Measurements from ENCODE around the gene TXNDC12. TPM values are rescaled to one million over a fixed set of nuclear protein-coding genes. Genes with fewer than 3 reads are reported as not detected.
A peak's percentile ranks its signal among the peaks of the same experiment; 100 is the strongest.

TXNDC12 gene
- total RNA-seq, 1 donor from 2014 or later, result 55.5 TPM

- H3K27ac ChIP-seq, result no peak overlapping the region
- H3K27me3 ChIP-seq (ENCODE audit: low read depth), result no peaks in the 10 kb centered on the region
- intact Hi-C loops (cut with DNase I), result no loop called here
- no peak for ATAC-seq
- no peaks in the 10 kb centered on the region for H3K9me3 ChIP-seq
- H3K4me1 ChIP-seq, result no peaks in the 10 kb centered on the region
- no peak overlapping the region for H3K4me3 ChIP-seq
- H3K36me3 ChIP-seq, result peaks cover 14% of the 10 kb centered on the region
- TF ChIP-seq, protein P1, sequence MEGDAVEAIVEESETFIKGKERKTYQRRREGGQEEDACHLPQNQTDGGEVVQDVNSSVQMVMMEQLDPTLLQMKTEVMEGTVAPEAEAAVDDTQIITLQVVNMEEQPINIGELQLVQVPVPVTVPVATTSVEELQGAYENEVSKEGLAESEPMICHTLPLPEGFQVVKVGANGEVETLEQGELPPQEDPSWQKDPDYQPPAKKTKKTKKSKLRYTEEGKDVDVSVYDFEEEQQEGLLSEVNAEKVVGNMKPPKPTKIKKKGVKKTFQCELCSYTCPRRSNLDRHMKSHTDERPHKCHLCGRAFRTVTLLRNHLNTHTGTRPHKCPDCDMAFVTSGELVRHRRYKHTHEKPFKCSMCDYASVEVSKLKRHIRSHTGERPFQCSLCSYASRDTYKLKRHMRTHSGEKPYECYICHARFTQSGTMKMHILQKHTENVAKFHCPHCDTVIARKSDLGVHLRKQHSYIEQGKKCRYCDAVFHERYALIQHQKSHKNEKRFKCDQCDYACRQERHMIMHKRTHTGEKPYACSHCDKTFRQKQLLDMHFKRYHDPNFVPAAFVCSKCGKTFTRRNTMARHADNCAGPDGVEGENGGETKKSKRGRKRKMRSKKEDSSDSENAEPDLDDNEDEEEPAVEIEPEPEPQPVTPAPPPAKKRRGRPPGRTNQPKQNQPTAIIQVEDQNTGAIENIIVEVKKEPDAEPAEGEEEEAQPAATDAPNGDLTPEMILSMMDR (IDR thresholded peaks at IDR 0.05), result no peak
- DNase-seq, result no peak
These were observed 9.8 kb downstream of the TXNDC12 start for GRCh38 chr1:52045236-52045635.

DNA sequence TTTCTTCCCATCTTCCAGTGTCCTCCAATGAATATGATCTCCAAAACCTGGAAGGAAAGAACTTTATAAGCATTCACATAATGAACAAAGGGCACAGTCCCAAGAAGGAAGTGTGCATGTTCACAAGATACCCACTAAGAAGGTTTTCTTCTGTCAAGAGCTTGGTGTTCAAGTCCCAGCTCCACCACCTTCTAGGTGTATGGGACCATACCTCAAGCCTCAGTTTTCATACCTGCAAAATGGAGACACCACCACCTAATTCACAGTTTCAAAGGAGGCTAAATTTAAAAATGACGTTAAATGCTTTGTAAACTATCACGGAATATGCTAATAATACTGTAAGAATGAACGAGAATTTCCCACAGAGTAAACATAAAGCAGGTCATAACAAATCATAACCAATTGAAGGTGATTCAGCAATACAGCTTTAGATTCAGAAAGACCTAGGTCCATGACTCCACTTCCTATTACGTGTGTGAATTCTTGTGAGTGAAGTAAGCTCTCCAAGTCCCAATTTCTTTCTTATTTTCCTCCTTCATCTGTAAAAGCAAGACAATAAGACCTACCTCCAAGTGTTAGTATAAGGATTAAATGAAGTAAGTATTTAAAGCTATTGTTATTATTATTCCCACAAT, 13.3 kb downstream of the TXNDC12 start:
- Histone ChIP-seq H3K27me3 (ENCODE audit: low read depth) (no peaks in the 10 kb centered on the region), H3K4me3 (no peak overlapping the region), H3K9me3 (no peaks in the 10 kb centered on the region), H3K4me1 (no peaks in the 10 kb centered on the region), H3K36me3 (peaks cover 42% of the 10 kb centered on the region), H3K27ac (no peak overlapping the region)
- no peak for ATAC-seq
- intact Hi-C loops (cut with DNase I), result no loop called here
- TF ChIP-seq, protein P1 (IDR thresholded peaks at IDR 0.05), result no peak
- no peak for DNase-seq

DNA sequence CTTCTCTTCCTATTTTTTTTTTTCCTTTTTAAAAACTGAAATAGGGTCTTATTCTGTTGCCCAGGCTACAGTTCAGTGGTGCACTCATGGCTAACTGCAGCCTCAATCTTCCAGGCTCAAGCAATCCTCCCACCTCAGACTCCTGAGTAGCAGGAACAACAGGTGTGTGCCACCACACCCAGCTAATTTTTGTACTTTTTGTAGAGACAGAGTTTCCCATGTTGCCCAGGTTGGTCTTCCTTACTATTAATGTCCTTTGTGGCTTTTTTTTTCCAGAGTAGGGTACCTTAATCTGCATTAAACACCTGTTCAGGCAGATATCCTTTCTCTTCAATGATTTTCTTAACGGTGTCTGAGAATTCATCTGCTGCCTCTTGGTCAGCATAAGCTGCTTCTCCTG, 17.1 kb downstream of the TXNDC12 start:
- DNase-seq (no peak), ATAC-seq (no peak)
- no peaks in the 10 kb centered on the region for H3K9me3 ChIP-seq
- H3K4me1 ChIP-seq, result peaks cover 3% of the 10 kb centered on the region
- intact Hi-C loops (cut with DNase I), result no loop called here
- H3K27me3 ChIP-seq (ENCODE audit: low read depth), result no peaks in the 10 kb centered on the region
- H3K27ac ChIP-seq, result peak overlapping the region; percentile 42
- no peak overlapping the region for H3K4me3 ChIP-seq
- peaks cover 50% of the 10 kb centered on the region for H3K36me3 ChIP-seq
- TF ChIP-seq, protein P1 (IDR thresholded peaks at IDR 0.05), result no peak

DNA sequence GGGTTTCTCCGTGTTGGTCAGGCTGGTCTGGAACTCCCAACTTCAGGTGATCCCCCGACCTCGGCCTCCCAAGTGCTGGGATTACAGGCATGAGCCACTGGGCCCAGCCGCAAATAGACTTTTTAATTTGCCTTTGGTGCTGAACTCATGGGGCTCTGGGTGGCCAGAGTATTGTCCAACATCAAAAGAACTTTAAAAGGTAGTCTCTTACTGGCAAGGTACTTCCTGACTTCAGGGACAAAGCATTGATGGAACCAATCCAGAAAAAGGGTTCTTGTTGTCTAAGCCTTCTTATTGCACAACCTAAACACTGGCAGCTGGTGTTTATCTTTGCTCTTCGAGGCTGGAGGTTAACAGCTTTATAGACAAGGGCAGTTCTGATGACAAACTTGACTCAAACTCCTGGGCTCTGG, 17.6 kb downstream of the TXNDC12 start:
- no peaks in the 10 kb centered on the region for H3K27me3 ChIP-seq (ENCODE audit: low read depth)
- no peaks in the 10 kb centered on the region for H3K9me3 ChIP-seq
- no peak overlapping the region for H3K4me3 ChIP-seq
- TF ChIP-seq, protein P1 (IDR thresholded peaks at IDR 0.05), result no peak
- H3K27ac ChIP-seq, result peak overlapping the region; percentile 42
- intact Hi-C loops (cut with DNase I), result no loop called here
- ATAC-seq, result no peak
- H3K4me1 ChIP-seq, result peaks cover 8% of the 10 kb centered on the region
- DNase-seq, result no peak
- H3K36me3 ChIP-seq, result peaks cover 50% of the 10 kb centered on the region

DNA sequence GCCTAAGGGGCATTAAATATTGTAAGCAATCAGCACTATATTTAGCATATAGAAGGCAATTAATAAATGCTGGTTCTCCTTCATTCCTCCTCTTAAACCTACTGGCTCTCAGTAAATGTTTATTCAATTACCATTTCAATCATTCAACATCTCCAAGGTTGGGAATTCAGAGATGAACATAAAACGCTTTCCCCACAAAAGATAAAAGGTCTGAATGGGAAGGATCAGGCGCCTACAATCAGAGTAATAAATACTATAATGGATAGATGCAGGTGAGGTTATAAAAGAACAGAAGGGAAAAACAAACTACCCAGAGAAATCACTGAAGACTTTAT, 21.0 kb downstream of the TXNDC12 start:
- Histone ChIP-seq H3K27me3 (ENCODE audit: low read depth) (no peaks in the 10 kb centered on the region), H3K9me3 (no peaks in the 10 kb centered on the region), H3K27ac (peak overlapping the region; percentile 91), H3K4me3 (peak overlapping the region; percentile 79), H3K4me1 (peaks cover 32% of the 10 kb centered on the region), H3K36me3 (peaks cover 24% of the 10 kb centered on the region)
- DNase-seq (no peak), ATAC-seq (no peak)
- TF ChIP-seq, protein P1 (IDR thresholded peaks at IDR 0.05), result no peak
- intact Hi-C loops (cut with DNase I), result no loop called here
